ENCODE results near the gene DBF4. TPM values are rescaled to one million over a fixed set of nuclear protein-coding genes. Genes with fewer than 3 reads are reported as not detected.
A peak's percentile ranks its signal among the peaks of the same experiment; 100 is the strongest.

The DBF4 gene
- total and polyA plus RNA-seq, 2 of the 13 experiments (the other 11 are each of a cell fraction or from before 2014, with no cell fraction given), result 5.0 to 64.4 TPM

DNA sequence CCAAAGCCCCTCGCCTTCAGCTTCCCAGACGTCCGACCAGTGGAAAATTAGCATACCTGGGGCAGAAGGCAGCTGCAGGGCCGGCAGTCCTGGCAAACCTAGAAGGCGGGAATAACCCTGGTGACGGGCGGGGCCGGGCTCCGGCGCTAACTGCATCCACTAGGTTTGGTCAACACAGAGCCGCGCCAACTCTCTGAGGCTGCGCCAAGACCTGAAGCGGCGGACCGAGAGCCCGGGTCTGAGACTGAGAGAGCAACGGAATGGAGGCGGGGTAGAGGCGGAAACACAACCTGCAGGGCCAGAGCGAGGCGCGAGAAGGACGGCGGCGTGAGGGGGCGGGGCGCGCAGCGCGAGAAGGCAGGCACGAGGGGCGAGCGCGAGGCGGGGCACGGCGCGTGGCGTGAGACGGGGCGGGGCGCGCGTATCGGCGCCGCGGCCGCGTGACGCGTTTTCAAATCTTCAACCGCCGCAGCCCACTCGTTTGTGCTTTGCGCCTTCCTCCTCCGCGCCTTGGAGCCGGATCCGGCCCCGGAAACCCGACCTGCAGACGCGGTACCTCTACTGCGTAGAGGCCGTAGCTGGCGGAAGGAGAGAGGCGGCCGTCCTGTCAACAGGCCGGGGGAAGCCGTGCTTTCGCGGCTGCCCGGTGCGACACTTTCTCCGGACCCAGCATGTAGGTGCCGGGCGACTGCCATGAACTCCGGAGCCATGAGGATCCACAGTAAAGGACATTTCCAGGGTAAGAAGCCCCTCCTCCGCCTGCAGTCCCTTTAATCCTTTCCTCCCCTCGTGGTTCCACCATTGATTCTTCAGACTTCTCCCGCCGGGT is at the start of gene DBF4, which contains the start of gene SLC25A40 (continued):
- TF ChIP-seq SP140L (CRISPR knock-in tag; IDR thresholded peaks at IDR 0.05; ENCODE audit: borderline replicate concordance), result no peak
- TF ChIP-seq MBD4 (IDR thresholded peaks at IDR 0.05; ENCODE audit: borderline replicate concordance, low read length), result no peak
- TF ChIP-seq ZNF761 (CRISPR knock-in tag; conservative IDR thresholded peaks at IDR 0.05), result no peak
- TF ChIP-seq ZEB1 (IDR thresholded peaks at IDR 0.05; ENCODE audit: insufficient replicate concordance, low read depth), result no peak
- TF ChIP-seq ZNF567 (CRISPR knock-in tag; IDR thresholded peaks at IDR 0.05; ENCODE audit: borderline replicate concordance), result no peak
- no peak for TF ChIP-seq FOXK1 (CRISPR knock-in tag; IDR thresholded peaks at IDR 0.05; ENCODE audit: borderline replicate concordance, low read depth)
- TF ChIP-seq, protein P1, sequence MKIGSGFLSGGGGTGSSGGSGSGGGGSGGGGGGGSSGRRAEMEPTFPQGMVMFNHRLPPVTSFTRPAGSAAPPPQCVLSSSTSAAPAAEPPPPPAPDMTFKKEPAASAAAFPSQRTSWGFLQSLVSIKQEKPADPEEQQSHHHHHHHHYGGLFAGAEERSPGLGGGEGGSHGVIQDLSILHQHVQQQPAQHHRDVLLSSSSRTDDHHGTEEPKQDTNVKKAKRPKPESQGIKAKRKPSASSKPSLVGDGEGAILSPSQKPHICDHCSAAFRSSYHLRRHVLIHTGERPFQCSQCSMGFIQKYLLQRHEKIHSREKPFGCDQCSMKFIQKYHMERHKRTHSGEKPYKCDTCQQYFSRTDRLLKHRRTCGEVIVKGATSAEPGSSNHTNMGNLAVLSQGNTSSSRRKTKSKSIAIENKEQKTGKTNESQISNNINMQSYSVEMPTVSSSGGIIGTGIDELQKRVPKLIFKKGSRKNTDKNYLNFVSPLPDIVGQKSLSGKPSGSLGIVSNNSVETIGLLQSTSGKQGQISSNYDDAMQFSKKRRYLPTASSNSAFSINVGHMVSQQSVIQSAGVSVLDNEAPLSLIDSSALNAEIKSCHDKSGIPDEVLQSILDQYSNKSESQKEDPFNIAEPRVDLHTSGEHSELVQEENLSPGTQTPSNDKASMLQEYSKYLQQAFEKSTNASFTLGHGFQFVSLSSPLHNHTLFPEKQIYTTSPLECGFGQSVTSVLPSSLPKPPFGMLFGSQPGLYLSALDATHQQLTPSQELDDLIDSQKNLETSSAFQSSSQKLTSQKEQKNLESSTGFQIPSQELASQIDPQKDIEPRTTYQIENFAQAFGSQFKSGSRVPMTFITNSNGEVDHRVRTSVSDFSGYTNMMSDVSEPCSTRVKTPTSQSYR (CRISPR knock-in tag; IDR thresholded peaks at IDR 0.05; ENCODE audit: borderline replicate concordance), result peak; percentile 73; the same call in 1 of the 2 replicates
- peak; percentile 95 for TF ChIP-seq HOXA3 (CRISPR knock-in tag; IDR thresholded peaks at IDR 0.05)
- TF ChIP-seq ISX (CRISPR knock-in tag; conservative IDR thresholded peaks at IDR 0.05), result peak; percentile 92
- peak; percentile 58; the same call in 1 of the 2 replicates for TF ChIP-seq MEF2D (CRISPR knock-in tag; IDR thresholded peaks at IDR 0.05)
- TF ChIP-seq SNAI1 (CRISPR knock-in tag; IDR thresholded peaks at IDR 0.05; ENCODE audit: borderline replicate concordance), result no peak
- TF ChIP-seq PAWR (CRISPR knock-in tag; IDR thresholded peaks at IDR 0.05; ENCODE audit: borderline replicate concordance), result no peak
- no peak for TF ChIP-seq ZNF7 (CRISPR knock-in tag; IDR thresholded peaks at IDR 0.05)
- no peak for TF ChIP-seq KDM4B (CRISPR knock-in tag; IDR thresholded peaks at IDR 0.05)
- TF ChIP-seq, protein P2, sequence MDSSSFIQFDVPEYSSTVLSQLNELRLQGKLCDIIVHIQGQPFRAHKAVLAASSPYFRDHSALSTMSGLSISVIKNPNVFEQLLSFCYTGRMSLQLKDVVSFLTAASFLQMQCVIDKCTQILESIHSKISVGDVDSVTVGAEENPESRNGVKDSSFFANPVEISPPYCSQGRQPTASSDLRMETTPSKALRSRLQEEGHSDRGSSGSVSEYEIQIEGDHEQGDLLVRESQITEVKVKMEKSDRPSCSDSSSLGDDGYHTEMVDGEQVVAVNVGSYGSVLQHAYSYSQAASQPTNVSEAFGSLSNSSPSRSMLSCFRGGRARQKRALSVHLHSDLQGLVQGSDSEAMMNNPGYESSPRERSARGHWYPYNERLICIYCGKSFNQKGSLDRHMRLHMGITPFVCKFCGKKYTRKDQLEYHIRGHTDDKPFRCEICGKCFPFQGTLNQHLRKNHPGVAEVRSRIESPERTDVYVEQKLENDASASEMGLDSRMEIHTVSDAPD (CRISPR knock-in tag; IDR thresholded peaks at IDR 0.05), result no peak
- TF ChIP-seq, protein P3, sequence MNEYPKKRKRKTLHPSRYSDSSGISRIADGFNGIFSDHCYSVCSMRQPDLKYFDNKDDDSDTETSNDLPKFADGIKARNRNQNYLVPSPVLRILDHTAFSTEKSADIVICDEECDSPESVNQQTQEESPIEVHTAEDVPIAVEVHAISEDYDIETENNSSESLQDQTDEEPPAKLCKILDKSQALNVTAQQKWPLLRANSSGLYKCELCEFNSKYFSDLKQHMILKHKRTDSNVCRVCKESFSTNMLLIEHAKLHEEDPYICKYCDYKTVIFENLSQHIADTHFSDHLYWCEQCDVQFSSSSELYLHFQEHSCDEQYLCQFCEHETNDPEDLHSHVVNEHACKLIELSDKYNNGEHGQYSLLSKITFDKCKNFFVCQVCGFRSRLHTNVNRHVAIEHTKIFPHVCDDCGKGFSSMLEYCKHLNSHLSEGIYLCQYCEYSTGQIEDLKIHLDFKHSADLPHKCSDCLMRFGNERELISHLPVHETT (CRISPR knock-in tag; conservative IDR thresholded peaks at IDR 0.05), result peak; percentile 57; the same call in 1 of the 2 replicates
- TF ChIP-seq ZBTB38 (CRISPR knock-in tag; IDR thresholded peaks at IDR 0.05), result peak; percentile 92
- no peak for TF ChIP-seq TBL1XR1 (IDR thresholded peaks at IDR 0.05; ENCODE audit: borderline replicate concordance, low read length, partially characterized antibody)
- TF ChIP-seq, protein P4, sequence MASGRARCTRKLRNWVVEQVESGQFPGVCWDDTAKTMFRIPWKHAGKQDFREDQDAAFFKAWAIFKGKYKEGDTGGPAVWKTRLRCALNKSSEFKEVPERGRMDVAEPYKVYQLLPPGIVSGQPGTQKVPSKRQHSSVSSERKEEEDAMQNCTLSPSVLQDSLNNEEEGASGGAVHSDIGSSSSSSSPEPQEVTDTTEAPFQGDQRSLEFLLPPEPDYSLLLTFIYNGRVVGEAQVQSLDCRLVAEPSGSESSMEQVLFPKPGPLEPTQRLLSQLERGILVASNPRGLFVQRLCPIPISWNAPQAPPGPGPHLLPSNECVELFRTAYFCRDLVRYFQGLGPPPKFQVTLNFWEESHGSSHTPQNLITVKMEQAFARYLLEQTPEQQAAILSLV (CRISPR knock-in tag; IDR thresholded peaks at IDR 0.05; ENCODE audit: borderline replicate concordance), result peak; percentile 88
- TF ChIP-seq CEBPB (IDR thresholded peaks at IDR 0.05; ENCODE audit: borderline replicate concordance, low read depth, low read length), result no peak
